GM12878 (cell line): ENCODE results near the gene ANKRD44. TPM values are rescaled to one million over a fixed set of nuclear protein-coding genes. Genes with fewer than 3 reads are reported as not detected.

Experiments
- ATAC-seq: fragments of 200-7000 bp; cut with Tn5 transposase; 3 replicates; pipeline ENCODE4 v1.9.1; 2020; ENCODE audit warnings: mild to moderate bottlenecking, moderate library complexity
- BruUV-seq: library from RNA; stranded (reverse); fragments of 400-500 nt; replicated peaks from 2 replicates; lab custom pipeline; 2021; lab: Mats Ljungman, UMichigan
- CTCF ChIA-PET: fragments of 300-600 bp; sonication (Branson Sonifier 250); formaldehyde crosslinking; extraction: SDS; loops from one replicate; lab custom pipeline; 2021; ENCODE audit warnings: inconsistent platforms; lab: Yijun Ruan, JAX
- POLR2A ChIA-PET: fragments of 350-600 bp; formaldehyde crosslinking; extraction: SDS; loops from one replicate; lab custom pipeline; 2021; ENCODE audit warnings: inconsistent platforms; lab: Charles Lee
- RAD21 ChIA-PET: fragments of 300-600 bp; sonication (Branson Sonifier 250); formaldehyde crosslinking; loops from one replicate; lab custom pipeline; 2023; ENCODE audit warnings: antibody characterized with exemption; ENCODE audit not compliant: unreplicated experiment; lab: Charles Lee
- SMC1A ChIA-PET: fragments of 300-600 bp; sonication (Branson Sonifier 250); formaldehyde crosslinking; loops from one replicate; lab custom pipeline; 2023; ENCODE audit not compliant: unreplicated experiment, uncharacterized antibody; lab: Charles Lee
- DNase-seq: peaks from one replicate; pipeline ENCODE4 v3.0.0-alpha.2; 2011; ENCODE audit warnings: low read depth, low spot score
- FAIRE-seq: peaks from 3 replicates; lab custom pipeline; 2011; peaks lifted over from hg19 to GRCh38; lab: Jason Lieb, UNC
- H2AFZ ChIP-seq: 2 replicates; pipeline ENCODE4 v1.6.0; 2011; ENCODE audit warnings: low read depth, low read length, control low read depth; ENCODE audit not compliant: control insufficient read depth
- H3K27ac ChIP-seq: 2 replicates; pipeline ENCODE4 v1.5.1; 2011; ENCODE audit warnings: control low read depth; ENCODE audit not compliant: control insufficient read depth, insufficient read depth
- H3K27me3 ChIP-seq, 2 experiments: replicated peaks in 1 of 2; 2 replicates each; pipeline versions ENCODE4 v1.6.0 to v1.6.1; 2011; ENCODE audit warnings: low read length in 1 of 2; ENCODE audit not compliant: control insufficient read depth in 2 of 2, insufficient read depth in 2 of 2
- H3K36me3 ChIP-seq, 2 experiments: 2 replicates each; pipeline ENCODE4 v1.5.1; 2011; ENCODE audit warnings: low read length in 1 of 2; ENCODE audit not compliant: control insufficient read depth in 2 of 2, insufficient read depth in 2 of 2
- H3K4me1 ChIP-seq: 2 replicates; pipeline ENCODE4 v1.6.1; 2011; ENCODE audit warnings: mild to moderate bottlenecking, low read length, moderate library complexity, mixed read lengths; ENCODE audit not compliant: control insufficient read depth, insufficient read depth
- H3K4me2 ChIP-seq: 2 replicates; pipeline ENCODE4 v1.6.0; 2011; ENCODE audit warnings: control low read depth; ENCODE audit not compliant: control insufficient read depth, insufficient read depth
- H3K4me3 ChIP-seq: fragments of 200-600 bp; sonication (generic); 2 replicates; pipeline ENCODE4 v1.5.1; 2016
- H3K79me2 ChIP-seq: 2 replicates; pipeline ENCODE4 v1.6.0; 2011; ENCODE audit warnings: low read length; ENCODE audit not compliant: control insufficient read depth, insufficient read depth
- H3K9ac ChIP-seq: 2 replicates; pipeline ENCODE4 v1.8.0; 2011; ENCODE audit warnings: low read length, control low read depth, mixed read lengths; ENCODE audit not compliant: control insufficient read depth, insufficient read depth
- H3K9me3 ChIP-seq: replicated peaks from 3 replicates; pipeline ENCODE4 v1.5.1; 2011; ENCODE audit warnings: mild to moderate bottlenecking, low read length; ENCODE audit not compliant: control insufficient read depth, insufficient read depth
- H4K20me1 ChIP-seq: 2 replicates; pipeline ENCODE4 v1.6.0; 2011; ENCODE audit not compliant: control insufficient read depth, insufficient read depth
- ASH2L ChIP-seq: fragments of 300-600, 200-600 bp; sonication (generic); IDR thresholded peaks from 2 replicates; pipeline ENCODE4 v1.6.1; 2017; ENCODE audit warnings: low read depth, mild to moderate bottlenecking, borderline replicate concordance
- ATF7 ChIP-seq: fragments of 450-650 bp; IDR thresholded peaks from 2 replicates; pipeline ENCODE4 v1.6.1; 2016; ENCODE audit warnings: low read depth, mild to moderate bottlenecking
- CBX5 ChIP-seq: sonication (generic); IDR thresholded peaks from 2 replicates; pipeline ENCODE4 v1.6.1; 2016; ENCODE audit warnings: low read depth, moderate library complexity, mild to moderate bottlenecking, inconsistent platforms
- FOXM1 ChIP-seq: IDR thresholded peaks from 2 replicates; pipeline ENCODE4 v1.6.1; 2012; ENCODE audit warnings: low read depth, mild to moderate bottlenecking, inconsistent platforms, low read length, moderate library complexity
- HDAC2 ChIP-seq: fragments of 200-600 bp; sonication (generic); IDR thresholded peaks from 2 replicates; pipeline ENCODE4 v1.6.1; 2017
- JUND ChIP-seq: IDR thresholded peaks from 2 replicates; pipeline ENCODE4 v1.6.1; 2012; ENCODE audit warnings: low read depth, mild to moderate bottlenecking, low read length, improper control_type of control experiment, moderate library complexity
- KDM1A ChIP-seq: fragments of 200-600 bp; sonication (generic); IDR thresholded peaks from 2 replicates; pipeline ENCODE4 v1.6.1; 2016; ENCODE audit warnings: borderline replicate concordance
- PAX5 ChIP-seq: IDR thresholded peaks from 2 replicates; pipeline ENCODE4 v1.6.1; 2011; ENCODE audit warnings: low read depth, low read length, borderline replicate concordance
- POLR2AphosphoS2 ChIP-seq: IDR thresholded peaks from 2 replicates; pipeline ENCODE4 v1.6.1; 2011; ENCODE audit warnings: low read depth, mild to moderate bottlenecking, low read length, improper control_type of control experiment, moderate library complexity
- RAD51 ChIP-seq: fragments of 450-650 bp; IDR thresholded peaks from 2 replicates; pipeline ENCODE4 v1.6.1; 2016; ENCODE audit warnings: moderate library complexity, mild to moderate bottlenecking, inconsistent platforms
- SMAD5 ChIP-seq: IDR thresholded peaks from 2 replicates; pipeline ENCODE4 v1.6.1; 2016; ENCODE audit warnings: antibody characterized with exemption, low read depth
- SUZ12 ChIP-seq: fragments of 200-600 bp; sonication (generic); IDR thresholded peaks from one replicate; pipeline ENCODE4 v1.6.1; 2018; ENCODE audit warnings: antibody characterized with exemption, mild to moderate bottlenecking; ENCODE audit not compliant: unreplicated experiment
- YBX1 ChIP-seq: fragments of 450-650 bp; IDR thresholded peaks from 2 replicates; pipeline ENCODE4 v1.6.1; 2016; ENCODE audit warnings: antibody characterized with exemption
- ZBTB33 ChIP-seq: fragments of 450-650 bp; IDR thresholded peaks from 2 replicates; pipeline ENCODE4 v1.6.1; 2017; ENCODE audit warnings: mild to moderate bottlenecking
- WGBS: methylation state at CpG from one replicate; pipeline ENCODE4 v1.1.6; 2016; ENCODE audit warnings: low lambda C conversion rate; ENCODE audit not compliant: insufficient replicate concordance, insufficient coverage; ENCODE audit errors: missing lambda C conversion rate; 5-methylcytosine and 5-hydroxymethylcytosine counted together
- in situ Hi-C: fragments of 300-500 bp; cut with MboI; formaldehyde crosslinking; loops from 9 replicates; pipeline ENCODE4 v1.14.3; 2018; ENCODE audit warnings: mixed read lengths
- intact Hi-C: fragments of 100-400 bp; cut with micrococcal nuclease; formaldehyde crosslinking; loops from one replicate; pipeline ENCODE4 v1.14.2; 2022; ENCODE audit not compliant: unreplicated experiment
- polyA plus RNA-seq, 11 experiments: library from polyadenylated mRNA; depleted of rRNA in 4 of 11; unstranded in 6 of 11; stranded (reverse) in 5 of 11; fragments of >200 nt; fragmentation: Nextera tagmentation in 4 of 11; fragmentation: Illumina TruSeq in 1 of 11; extraction: Ambion mirVana in 4 of 11; extraction: Trizol in 1 of 11; gene quantifications; 1 replicate in 1 of 11; 2 replicates in 10 of 11; pipeline versions ENCODE4 v1.2.1 to v1.2.3, GENCODE V29; 2011 to 2016; ENCODE audit warnings: inconsistent platforms in 2 of 11, missing spikeins in 2 of 11, low read depth in 1 of 11
- total RNA-seq, 4 experiments: library from RNA; depleted of rRNA in 3 of 4; stranded (reverse); fragments of >200 nt in 3 of 4; fragmentation: Illumina TruSeq in 1 of 4; extraction: Trizol in 1 of 4; gene quantifications; 2 replicates each; pipeline versions ENCODE4 v1.2.1 to v1.2.3, GENCODE V29; 2013 to 2021
- TF ChIP-seq, protein P1 (sequence below): IDR thresholded peaks from 2 replicates; pipeline ENCODE4 v1.6.1; 2012; ENCODE audit warnings: improper control_type of control experiment, low read depth, low read length; ENCODE audit not compliant: insufficient replicate concordance
- TF ChIP-seq, protein P2 (sequence below): fragments of 450-650 bp; IDR thresholded peaks from 2 replicates; pipeline ENCODE4 v1.6.1; 2017; ENCODE audit warnings: antibody characterized with exemption, mild to moderate bottlenecking, moderate library complexity

Gene ANKRD44
- total and polyA plus RNA-seq, 10 of the 15 experiments (the other 5 are each of a cell fraction or from before 2014, with no cell fraction given) = 19.1 to 99.1 (median 59.6) TPM

GRCh38 chr2:197028633-197029032 lies 281.9 kb downstream of the ANKRD44 start:
- no peaks in the 10 kb centered on the region for H4K20me1 ChIP-seq
- no TSS peak for BruUV-seq
- no peaks in the 10 kb centered on the region for H3K27me3 ChIP-seq
- in situ Hi-C loops = no loop called here
- ChIA-PET SMC1A (interaction anchor here (0.6 to 1.8 kb wide), 4 partner anchors 17 to 46 kb away, joined by 3 to 4 read pairs (median 4); no protein-coding TSS in a partner anchor), POLR2A (no interaction called here), CTCF (interaction anchor here (0.7 to 1.4 kb wide), 6 partner anchors 10 to 39 kb away, joined by 3 to 8 read pairs (median 3); no protein-coding TSS in a partner anchor), RAD21 (no interaction called here)
- no peak overlapping the region for H3K4me2 ChIP-seq
- no peak overlapping the region for H2AFZ ChIP-seq
- H3K4me3 ChIP-seq = no peak overlapping the region
- H3K9ac ChIP-seq = no peak overlapping the region
- FAIRE-seq (no peak), ATAC-seq (no peak), DNase-seq (no peak)
- H3K79me2 ChIP-seq = no peaks in the 10 kb centered on the region
- intact Hi-C loops = no loop called here
- no peak overlapping the region for H3K27ac ChIP-seq
- peaks cover 10 to 36% of the 10 kb centered on the region in 2 experiments for H3K36me3 ChIP-seq
- H3K4me1 ChIP-seq = no peaks in the 10 kb centered on the region
- WGBS = 96% methylated on average over 3 of the region's 3 CpGs
- no peaks in the 10 kb centered on the region for H3K9me3 ChIP-seq
- no peak for TF ChIP-seq ATF7
- no peak for TF ChIP-seq PAX5
- no peak for TF ChIP-seq HDAC2
- no peak for TF ChIP-seq KDM1A
- no peak for TF ChIP-seq JUND
- no peak for TF ChIP-seq ASH2L
- no peak for TF ChIP-seq YBX1
- TF ChIP-seq, protein P1, sequence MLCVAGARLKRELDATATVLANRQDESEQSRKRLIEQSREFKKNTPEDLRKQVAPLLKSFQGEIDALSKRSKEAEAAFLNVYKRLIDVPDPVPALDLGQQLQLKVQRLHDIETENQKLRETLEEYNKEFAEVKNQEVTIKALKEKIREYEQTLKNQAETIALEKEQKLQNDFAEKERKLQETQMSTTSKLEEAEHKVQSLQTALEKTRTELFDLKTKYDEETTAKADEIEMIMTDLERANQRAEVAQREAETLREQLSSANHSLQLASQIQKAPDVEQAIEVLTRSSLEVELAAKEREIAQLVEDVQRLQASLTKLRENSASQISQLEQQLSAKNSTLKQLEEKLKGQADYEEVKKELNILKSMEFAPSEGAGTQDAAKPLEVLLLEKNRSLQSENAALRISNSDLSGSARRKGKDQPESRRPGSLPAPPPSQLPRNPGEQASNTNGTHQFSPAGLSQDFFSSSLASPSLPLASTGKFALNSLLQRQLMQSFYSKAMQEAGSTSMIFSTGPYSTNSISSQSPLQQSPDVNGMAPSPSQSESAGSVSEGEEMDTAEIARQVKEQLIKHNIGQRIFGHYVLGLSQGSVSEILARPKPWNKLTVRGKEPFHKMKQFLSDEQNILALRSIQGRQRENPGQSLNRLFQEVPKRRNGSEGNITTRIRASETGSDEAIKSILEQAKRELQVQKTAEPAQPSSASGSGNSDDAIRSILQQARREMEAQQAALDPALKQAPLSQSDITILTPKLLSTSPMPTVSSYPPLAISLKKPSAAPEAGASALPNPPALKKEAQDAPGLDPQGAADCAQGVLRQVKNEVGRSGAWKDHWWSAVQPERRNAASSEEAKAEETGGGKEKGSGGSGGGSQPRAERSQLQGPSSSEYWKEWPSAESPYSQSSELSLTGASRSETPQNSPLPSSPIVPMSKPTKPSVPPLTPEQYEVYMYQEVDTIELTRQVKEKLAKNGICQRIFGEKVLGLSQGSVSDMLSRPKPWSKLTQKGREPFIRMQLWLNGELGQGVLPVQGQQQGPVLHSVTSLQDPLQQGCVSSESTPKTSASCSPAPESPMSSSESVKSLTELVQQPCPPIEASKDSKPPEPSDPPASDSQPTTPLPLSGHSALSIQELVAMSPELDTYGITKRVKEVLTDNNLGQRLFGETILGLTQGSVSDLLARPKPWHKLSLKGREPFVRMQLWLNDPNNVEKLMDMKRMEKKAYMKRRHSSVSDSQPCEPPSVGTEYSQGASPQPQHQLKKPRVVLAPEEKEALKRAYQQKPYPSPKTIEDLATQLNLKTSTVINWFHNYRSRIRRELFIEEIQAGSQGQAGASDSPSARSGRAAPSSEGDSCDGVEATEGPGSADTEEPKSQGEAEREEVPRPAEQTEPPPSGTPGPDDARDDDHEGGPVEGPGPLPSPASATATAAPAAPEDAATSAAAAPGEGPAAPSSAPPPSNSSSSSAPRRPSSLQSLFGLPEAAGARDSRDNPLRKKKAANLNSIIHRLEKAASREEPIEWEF = no peak
- TF ChIP-seq ZBTB33 = no peak
- no peak for TF ChIP-seq SUZ12
- TF ChIP-seq, protein P2, sequence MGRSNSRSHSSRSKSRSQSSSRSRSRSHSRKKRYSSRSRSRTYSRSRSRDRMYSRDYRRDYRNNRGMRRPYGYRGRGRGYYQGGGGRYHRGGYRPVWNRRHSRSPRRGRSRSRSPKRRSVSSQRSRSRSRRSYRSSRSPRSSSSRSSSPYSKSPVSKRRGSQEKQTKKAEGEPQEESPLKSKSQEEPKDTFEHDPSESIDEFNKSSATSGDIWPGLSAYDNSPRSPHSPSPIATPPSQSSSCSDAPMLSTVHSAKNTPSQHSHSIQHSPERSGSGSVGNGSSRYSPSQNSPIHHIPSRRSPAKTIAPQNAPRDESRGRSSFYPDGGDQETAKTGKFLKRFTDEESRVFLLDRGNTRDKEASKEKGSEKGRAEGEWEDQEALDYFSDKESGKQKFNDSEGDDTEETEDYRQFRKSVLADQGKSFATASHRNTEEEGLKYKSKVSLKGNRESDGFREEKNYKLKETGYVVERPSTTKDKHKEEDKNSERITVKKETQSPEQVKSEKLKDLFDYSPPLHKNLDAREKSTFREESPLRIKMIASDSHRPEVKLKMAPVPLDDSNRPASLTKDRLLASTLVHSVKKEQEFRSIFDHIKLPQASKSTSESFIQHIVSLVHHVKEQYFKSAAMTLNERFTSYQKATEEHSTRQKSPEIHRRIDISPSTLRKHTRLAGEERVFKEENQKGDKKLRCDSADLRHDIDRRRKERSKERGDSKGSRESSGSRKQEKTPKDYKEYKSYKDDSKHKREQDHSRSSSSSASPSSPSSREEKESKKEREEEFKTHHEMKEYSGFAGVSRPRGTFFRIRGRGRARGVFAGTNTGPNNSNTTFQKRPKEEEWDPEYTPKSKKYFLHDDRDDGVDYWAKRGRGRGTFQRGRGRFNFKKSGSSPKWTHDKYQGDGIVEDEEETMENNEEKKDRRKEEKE = no peak
- TF ChIP-seq RAD51 = no peak
- TF ChIP-seq CBX5 = no peak
- no peak for TF ChIP-seq FOXM1
- TF ChIP-seq SMAD5 = no peak
- TF ChIP-seq POLR2AphosphoS2 = no peak
